ENCODE results near the gene IPCEF1. TPM values are rescaled to one million over a fixed set of nuclear protein-coding genes. Genes with fewer than 3 reads are reported as not detected.

IPCEF1 gene
- total RNA-seq, 1 experiment from 2014 or later: 0.48 TPM

DNA sequence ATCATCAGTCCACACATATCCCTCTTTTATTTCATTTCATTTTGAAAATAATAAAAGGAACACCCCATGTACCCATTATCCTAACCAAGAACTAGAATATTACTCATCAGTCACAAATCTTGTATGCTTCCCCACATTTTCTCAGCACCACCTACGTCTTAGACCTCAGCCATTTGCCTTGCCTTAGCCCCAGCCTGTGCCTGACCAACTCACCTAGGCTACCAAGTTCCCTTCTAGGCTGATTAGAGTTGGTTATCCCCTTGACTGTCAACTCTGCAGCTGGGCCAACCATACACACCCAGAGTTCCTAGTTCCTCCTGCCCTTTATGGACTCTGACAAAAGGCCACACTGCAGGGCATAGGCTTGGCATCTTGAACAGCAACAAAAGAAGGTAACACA, 33.4 kb upstream of the IPCEF1 start:
- H4K5ac ChIP-seq (ENCODE audit: insufficient read length, low read depth, low read length): no peak overlapping the region
- H3K9me3 ChIP-seq (ENCODE audit: control insufficient read depth, low read depth, low read length): no peaks in the 10 kb centered on the region
- no peak overlapping the region for H3K14ac ChIP-seq (ENCODE audit: insufficient read depth, low read length)
- no peak overlapping the region for H3K4me2 ChIP-seq (ENCODE audit: insufficient read depth, insufficient read length, low read length)
- no peak overlapping the region for H2BK5ac ChIP-seq (ENCODE audit: insufficient read length, low read length)
- H2BK15ac ChIP-seq (ENCODE audit: low read depth, low read length): no peak overlapping the region
- no peaks in the 10 kb centered on the region for H3K27me3 ChIP-seq (ENCODE audit: insufficient read depth, low read length)
- no peak overlapping the region for H2BK120ac ChIP-seq (ENCODE audit: low read depth, low read length, poor library complexity, severe bottlenecking)
- H4K8ac ChIP-seq (replicated peaks; ENCODE audit: insufficient read length, low read depth, low read length): no peak overlapping the region
- H3K79me1 ChIP-seq (ENCODE audit: insufficient read depth, low read depth, low read length, poor library complexity, severe bottlenecking): no peaks in the 10 kb centered on the region
- H3K36me3 Mint-ChIP-seq (ENCODE audit: insufficient read depth in 1 of 3, low read depth in 3 of 3): peaks cover 0 to 2% (median 0%) of the 10 kb centered on the region in 3 experiments; a peak in 2 of 7 replicates
- TF ChIP-seq, protein P1, sequence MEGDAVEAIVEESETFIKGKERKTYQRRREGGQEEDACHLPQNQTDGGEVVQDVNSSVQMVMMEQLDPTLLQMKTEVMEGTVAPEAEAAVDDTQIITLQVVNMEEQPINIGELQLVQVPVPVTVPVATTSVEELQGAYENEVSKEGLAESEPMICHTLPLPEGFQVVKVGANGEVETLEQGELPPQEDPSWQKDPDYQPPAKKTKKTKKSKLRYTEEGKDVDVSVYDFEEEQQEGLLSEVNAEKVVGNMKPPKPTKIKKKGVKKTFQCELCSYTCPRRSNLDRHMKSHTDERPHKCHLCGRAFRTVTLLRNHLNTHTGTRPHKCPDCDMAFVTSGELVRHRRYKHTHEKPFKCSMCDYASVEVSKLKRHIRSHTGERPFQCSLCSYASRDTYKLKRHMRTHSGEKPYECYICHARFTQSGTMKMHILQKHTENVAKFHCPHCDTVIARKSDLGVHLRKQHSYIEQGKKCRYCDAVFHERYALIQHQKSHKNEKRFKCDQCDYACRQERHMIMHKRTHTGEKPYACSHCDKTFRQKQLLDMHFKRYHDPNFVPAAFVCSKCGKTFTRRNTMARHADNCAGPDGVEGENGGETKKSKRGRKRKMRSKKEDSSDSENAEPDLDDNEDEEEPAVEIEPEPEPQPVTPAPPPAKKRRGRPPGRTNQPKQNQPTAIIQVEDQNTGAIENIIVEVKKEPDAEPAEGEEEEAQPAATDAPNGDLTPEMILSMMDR (conservative IDR thresholded peaks at IDR 0.05): no peak
- no peaks in the 10 kb centered on the region for H3K23me2 ChIP-seq (ENCODE audit: insufficient read length, low read depth, low read length, poor library complexity, severe bottlenecking)
- H3K18ac ChIP-seq (ENCODE audit: insufficient read length, low read depth, low read length): no peak overlapping the region
- no peak overlapping the region for H3T11ph ChIP-seq (ENCODE audit: low read length)
- H3K4me3 Mint-ChIP-seq: no peak overlapping the region
- H3K23ac ChIP-seq (ENCODE audit: insufficient read length, low read depth, low read length): no peak overlapping the region
- no peak overlapping the region for H4K91ac ChIP-seq (ENCODE audit: insufficient read length, low read depth, low read length)
- H3K27ac ChIP-seq (ENCODE audit: insufficient read length, low read depth, low read length): no peak overlapping the region
- no peak for DNase-seq
- no peak overlapping the region for H3K56ac ChIP-seq (ENCODE audit: insufficient read length, low read depth, low read length)
- H2BK20ac ChIP-seq (ENCODE audit: low read depth, low read length, poor library complexity, severe bottlenecking): no peak overlapping the region
- H3K9me3 Mint-ChIP-seq: peaks cover 0 to 6% of the 10 kb centered on the region in 2 experiments; a peak in 1 of 5 replicates
- no peaks in the 10 kb centered on the region for H4K20me1 ChIP-seq (ENCODE audit: control insufficient read depth, insufficient read depth, insufficient read length)
- H3K4me1 Mint-ChIP-seq: no peaks in the 10 kb centered on the region
- H2AK5ac ChIP-seq (ENCODE audit: insufficient read length, low read length): no peak overlapping the region
- H3K27ac Mint-ChIP-seq: no peak overlapping the region
- WGBS (ENCODE audit: extremely low coverage, insufficient read length, low lambda C conversion rate): no CpG with 5 or more reads among the region's 1 CpG
- no peak overlapping the region for H3K4ac ChIP-seq (ENCODE audit: low read depth, low read length)
- H3K79me2 ChIP-seq (ENCODE audit: insufficient read depth, low read length): no peaks in the 10 kb centered on the region
- no peak overlapping the region for H3K9ac ChIP-seq (ENCODE audit: extremely low read depth, insufficient read length, low read length)
- H2AFZ ChIP-seq (ENCODE audit: low read length): no peak overlapping the region
- H3K27me3 Mint-ChIP-seq (ENCODE audit: low read depth): peaks cover 4% of the 10 kb centered on the region; the same call in 1 of the 2 replicates
- H3K4me1 ChIP-seq (ENCODE audit: insufficient read depth, low read length): no peaks in the 10 kb centered on the region
- H2BK12ac ChIP-seq (ENCODE audit: insufficient read length, low read depth, low read length): no peak overlapping the region

All from H9 (cell line).